K562 (cell line): ENCODE measurements around the gene RPL3. TPM values are rescaled to one million over a fixed set of nuclear protein-coding genes. Genes with fewer than 3 reads are reported as not detected.

Experiments
- ARID1B ChIP-seq: fragments of 450-650 bp; IDR thresholded peaks from 2 replicates; pipeline ENCODE4 v1.6.1; 2016; ENCODE audit warnings: antibody characterized with exemption, mild to moderate bottlenecking, inconsistent platforms
- MBD2 ChIP-seq: sonication (generic); IDR thresholded peaks from 2 replicates; pipeline ENCODE4 v1.6.1; 2016; ENCODE audit warnings: low read depth, borderline replicate concordance
- MYNN ChIP-seq, 2 experiments: sonication (generic); formaldehyde crosslinking in 1 of 2; IDR thresholded peaks; 2 replicates each; pipeline versions ENCODE4 v1.5.0 to v1.6.1; 2016 to 2020; ENCODE audit warnings: antibody characterized with exemption in 1 of 2, missing genetic modification reagents in 1 of 2
- NCOR1 ChIP-seq: fragments of 450-650 bp; IDR thresholded peaks from 2 replicates; pipeline ENCODE4 v1.6.1; 2016; ENCODE audit warnings: mild to moderate bottlenecking, moderate library complexity
- NR4A1 ChIP-seq, 2 experiments: fragments of 250-450 bp in 1 of 2; fragments of 450-650 bp in 1 of 2; sonication (Bioruptor Pico) in 1 of 2; IDR thresholded peaks; 2 replicates each; pipeline versions ENCODE4 v1.4.0 to v1.6.1; 2016 to 2020; ENCODE audit warnings: mild to moderate bottlenecking in 2 of 2, missing compliant biosample characterization in 1 of 2, missing genetic modification characterization in 1 of 2, moderate library complexity in 1 of 2
- PHF21A ChIP-seq: fragments of 450-650 bp; IDR thresholded peaks from 2 replicates; pipeline ENCODE4 v1.6.1; 2017; ENCODE audit warnings: low read depth, borderline replicate concordance
- PPARD ChIP-seq: fragments of 250-450 bp; sonication (Bioruptor Pico); IDR thresholded peaks from 2 replicates; pipeline ENCODE4 v1.8.0; 2022; ENCODE audit warnings: inconsistent platforms, mild to moderate bottlenecking, moderate library complexity
- SMARCA5 ChIP-seq: fragments of 450-650 bp; IDR thresholded peaks from 2 replicates; pipeline ENCODE4 v1.6.1; 2016
- SRF ChIP-seq, 2 experiments: fragments of 250-450, 450-650 bp in 1 of 2; sonication (Bioruptor Pico) in 1 of 2; sonication (generic) in 1 of 2; formaldehyde crosslinking; IDR thresholded peaks; 2 replicates each; pipeline versions ENCODE4 v1.5.0 to v1.5.1; 2020 to 2022; ENCODE audit warnings: mild to moderate bottlenecking in 1 of 2, missing genetic modification reagents in 1 of 2
- SRSF1 ChIP-seq: fragments of 200-400 bp; formaldehyde crosslinking; IDR thresholded peaks from 2 replicates; pipeline ENCODE4 v1.6.1; 2017; ENCODE audit warnings: mild to moderate bottlenecking, low read depth, low read length, moderate library complexity
- TARDBP ChIP-seq: fragments of 450-650 bp; IDR thresholded peaks from 2 replicates; pipeline ENCODE4 v1.6.1; 2016
- ZNF121 ChIP-seq: sonication (generic); formaldehyde crosslinking; conservative IDR thresholded peaks from 2 replicates; pipeline ENCODE4 v1.8.0; 2022; ENCODE audit warnings: missing genetic modification reagents
- ZNF212 ChIP-seq: fragments of 450-650 bp; formaldehyde crosslinking; IDR thresholded peaks from 2 replicates; pipeline ENCODE4 v1.4.0; 2020; ENCODE audit warnings: mild to moderate bottlenecking
- polyA plus RNA-seq, 8 experiments: library from polyadenylated mRNA; depleted of rRNA in 4 of 8; stranded (reverse) in 5 of 8; unstranded in 3 of 8; fragments of >200 nt; fragmentation: Nextera tagmentation in 2 of 8; fragmentation: Illumina TruSeq in 1 of 8; extraction: Ambion mirVana in 2 of 8; extraction: Trizol in 1 of 8; gene quantifications; 2 replicates each; pipeline versions ENCODE4 v1.2.1 to v1.2.3, GENCODE V29; 2011 to 2014; ENCODE audit warnings: inconsistent platforms in 1 of 8, missing spikeins in 1 of 8
- total RNA-seq, 7 experiments: library from RNA; depleted of rRNA in 6 of 7; stranded (reverse); fragments of >200 nt in 6 of 7; fragmentation: Illumina TruSeq in 2 of 7; extraction: Trizol in 2 of 7; gene quantifications; 2 replicates each; pipeline versions ENCODE4 v1.2.1 to v1.2.3, GENCODE V29; 2011 to 2021; ENCODE audit warnings: low replicate concordance in 1 of 7
- TF ChIP-seq, protein P1 (sequence below), 2 experiments: fragments of 450-650 bp; conservative IDR thresholded peaks; 2 replicates each; pipeline ENCODE4 v1.6.1; 2017; ENCODE audit warnings: mild to moderate bottlenecking in 2 of 2, moderate library complexity in 2 of 2
- TF ChIP-seq, protein P2 (sequence below): fragments of 450-650 bp; conservative IDR thresholded peaks from 2 replicates; pipeline ENCODE4 v1.6.1; 2016; ENCODE audit warnings: missing genetic modification characterization, low read depth, mild to moderate bottlenecking, missing compliant biosample characterization, moderate library complexity
- TF ChIP-seq, protein P3 (sequence below), 2 experiments: fragments of 450-650 bp; IDR thresholded peaks; 2 replicates each; pipeline ENCODE4 v1.6.1; 2016; ENCODE audit warnings: mild to moderate bottlenecking in 2 of 2, borderline replicate concordance in 1 of 2, low read depth in 1 of 2, moderate library complexity in 1 of 2

Gene RPL3
- total and polyA plus RNA-seq, 9 of the 15 experiments (the other 6 are each of a cell fraction or from before 2014, with no cell fraction given), result 1,624 to 4,066 (median 2,565) TPM

DNA sequence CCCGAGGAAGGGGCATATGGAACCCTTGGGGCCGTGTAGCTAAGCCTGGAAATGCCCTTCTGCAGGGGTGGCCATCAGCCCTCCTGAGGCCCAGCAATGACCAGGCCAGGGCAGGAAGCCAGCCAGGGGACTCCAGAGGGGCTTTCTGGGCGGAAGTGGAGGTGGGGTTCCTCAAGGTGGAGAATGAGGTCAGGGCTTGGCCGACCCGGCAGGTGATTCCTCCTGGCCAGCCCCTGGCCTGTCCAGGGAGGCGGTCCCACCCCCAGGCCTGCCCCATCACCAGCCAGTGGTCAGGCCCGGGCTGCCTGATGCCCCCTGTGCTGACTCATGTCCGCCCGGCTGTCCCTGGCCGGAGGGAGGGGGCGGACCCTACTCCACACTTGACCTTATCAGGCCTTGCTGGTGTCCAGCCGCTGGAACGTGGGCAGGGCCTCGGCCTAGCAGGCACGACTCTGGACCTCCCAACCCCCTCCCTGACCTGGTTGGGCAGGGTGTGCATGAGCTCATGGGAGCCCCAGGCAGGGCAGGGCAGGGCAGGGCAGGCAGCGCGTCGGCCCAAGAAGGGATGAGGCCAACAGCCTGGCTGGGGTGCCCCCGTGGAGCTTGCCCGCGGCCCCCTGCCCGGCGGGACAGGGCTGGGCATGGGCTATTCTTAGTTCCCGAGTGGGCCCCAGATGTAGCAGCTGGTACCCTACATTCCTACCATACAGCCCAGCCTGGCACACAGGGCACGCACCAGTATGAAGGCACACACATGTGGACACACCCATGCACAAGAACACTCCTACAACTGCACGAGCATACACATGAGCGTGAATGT lies 35.9 kb downstream of the RPL3 start (continued):
- TF ChIP-seq, protein P1, sequence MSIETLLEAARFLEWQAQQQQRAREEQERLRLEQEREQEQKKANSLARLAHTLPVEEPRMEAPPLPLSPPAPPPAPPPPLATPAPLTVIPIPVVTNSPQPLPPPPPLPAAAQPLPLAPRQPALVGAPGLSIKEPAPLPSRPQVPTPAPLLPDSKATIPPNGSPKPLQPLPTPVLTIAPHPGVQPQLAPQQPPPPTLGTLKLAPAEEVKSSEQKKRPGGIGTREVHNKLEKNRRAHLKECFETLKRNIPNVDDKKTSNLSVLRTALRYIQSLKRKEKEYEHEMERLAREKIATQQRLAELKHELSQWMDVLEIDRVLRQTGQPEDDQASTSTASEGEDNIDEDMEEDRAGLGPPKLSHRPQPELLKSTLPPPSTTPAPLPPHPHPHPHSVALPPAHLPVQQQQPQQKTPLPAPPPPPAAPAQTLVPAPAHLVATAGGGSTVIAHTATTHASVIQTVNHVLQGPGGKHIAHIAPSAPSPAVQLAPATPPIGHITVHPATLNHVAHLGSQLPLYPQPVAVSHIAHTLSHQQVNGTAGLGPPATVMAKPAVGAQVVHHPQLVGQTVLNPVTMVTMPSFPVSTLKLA (conservative IDR thresholded peaks at IDR 0.05), result peak; percentile 51 to 67; a peak in 3 of 4 replicates
- TF ChIP-seq PPARD (CRISPR knock-in tag) (no peak), ZNF121 (CRISPR knock-in tag) (no peak), MBD2 (peak; percentile 60; the same call in 1 of the 2 replicates), SMARCA5 (0 out of 2 replicates have a peak, but pooled peaks have one; percentile 12), ARID1B (peak; percentile 89), NCOR1 (peak; percentile 77), SRSF1 (no peak), MYNN (IDR thresholded peaks at IDR 0.05) (peak; percentile 96), MYNN (CRISPR knock-in tag; IDR thresholded peaks at IDR 0.05) (no peak), NR4A1 (CRISPR knock-in tag; IDR thresholded peaks at IDR 0.05) (0 out of 2 replicates have a peak, but pooled peaks have one; percentile 56), NR4A1 (tag; IDR thresholded peaks at IDR 0.05) (no peak), PHF21A (0 out of 2 replicates have a peak, but pooled peaks have one; percentile 14), SRF (CRISPR knock-in tag; IDR thresholded peaks at IDR 0.05) (peak in 1 of 2 experiments; percentile 98; a peak in 2 of 4 replicates), TARDBP (no peak), ZNF212 (CRISPR knock-in tag) (no peak)
- TF ChIP-seq, protein P2, sequence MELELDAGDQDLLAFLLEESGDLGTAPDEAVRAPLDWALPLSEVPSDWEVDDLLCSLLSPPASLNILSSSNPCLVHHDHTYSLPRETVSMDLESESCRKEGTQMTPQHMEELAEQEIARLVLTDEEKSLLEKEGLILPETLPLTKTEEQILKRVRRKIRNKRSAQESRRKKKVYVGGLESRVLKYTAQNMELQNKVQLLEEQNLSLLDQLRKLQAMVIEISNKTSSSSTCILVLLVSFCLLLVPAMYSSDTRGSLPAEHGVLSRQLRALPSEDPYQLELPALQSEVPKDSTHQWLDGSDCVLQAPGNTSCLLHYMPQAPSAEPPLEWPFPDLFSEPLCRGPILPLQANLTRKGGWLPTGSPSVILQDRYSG (tag), result peak; percentile 72
- TF ChIP-seq, protein P3, sequence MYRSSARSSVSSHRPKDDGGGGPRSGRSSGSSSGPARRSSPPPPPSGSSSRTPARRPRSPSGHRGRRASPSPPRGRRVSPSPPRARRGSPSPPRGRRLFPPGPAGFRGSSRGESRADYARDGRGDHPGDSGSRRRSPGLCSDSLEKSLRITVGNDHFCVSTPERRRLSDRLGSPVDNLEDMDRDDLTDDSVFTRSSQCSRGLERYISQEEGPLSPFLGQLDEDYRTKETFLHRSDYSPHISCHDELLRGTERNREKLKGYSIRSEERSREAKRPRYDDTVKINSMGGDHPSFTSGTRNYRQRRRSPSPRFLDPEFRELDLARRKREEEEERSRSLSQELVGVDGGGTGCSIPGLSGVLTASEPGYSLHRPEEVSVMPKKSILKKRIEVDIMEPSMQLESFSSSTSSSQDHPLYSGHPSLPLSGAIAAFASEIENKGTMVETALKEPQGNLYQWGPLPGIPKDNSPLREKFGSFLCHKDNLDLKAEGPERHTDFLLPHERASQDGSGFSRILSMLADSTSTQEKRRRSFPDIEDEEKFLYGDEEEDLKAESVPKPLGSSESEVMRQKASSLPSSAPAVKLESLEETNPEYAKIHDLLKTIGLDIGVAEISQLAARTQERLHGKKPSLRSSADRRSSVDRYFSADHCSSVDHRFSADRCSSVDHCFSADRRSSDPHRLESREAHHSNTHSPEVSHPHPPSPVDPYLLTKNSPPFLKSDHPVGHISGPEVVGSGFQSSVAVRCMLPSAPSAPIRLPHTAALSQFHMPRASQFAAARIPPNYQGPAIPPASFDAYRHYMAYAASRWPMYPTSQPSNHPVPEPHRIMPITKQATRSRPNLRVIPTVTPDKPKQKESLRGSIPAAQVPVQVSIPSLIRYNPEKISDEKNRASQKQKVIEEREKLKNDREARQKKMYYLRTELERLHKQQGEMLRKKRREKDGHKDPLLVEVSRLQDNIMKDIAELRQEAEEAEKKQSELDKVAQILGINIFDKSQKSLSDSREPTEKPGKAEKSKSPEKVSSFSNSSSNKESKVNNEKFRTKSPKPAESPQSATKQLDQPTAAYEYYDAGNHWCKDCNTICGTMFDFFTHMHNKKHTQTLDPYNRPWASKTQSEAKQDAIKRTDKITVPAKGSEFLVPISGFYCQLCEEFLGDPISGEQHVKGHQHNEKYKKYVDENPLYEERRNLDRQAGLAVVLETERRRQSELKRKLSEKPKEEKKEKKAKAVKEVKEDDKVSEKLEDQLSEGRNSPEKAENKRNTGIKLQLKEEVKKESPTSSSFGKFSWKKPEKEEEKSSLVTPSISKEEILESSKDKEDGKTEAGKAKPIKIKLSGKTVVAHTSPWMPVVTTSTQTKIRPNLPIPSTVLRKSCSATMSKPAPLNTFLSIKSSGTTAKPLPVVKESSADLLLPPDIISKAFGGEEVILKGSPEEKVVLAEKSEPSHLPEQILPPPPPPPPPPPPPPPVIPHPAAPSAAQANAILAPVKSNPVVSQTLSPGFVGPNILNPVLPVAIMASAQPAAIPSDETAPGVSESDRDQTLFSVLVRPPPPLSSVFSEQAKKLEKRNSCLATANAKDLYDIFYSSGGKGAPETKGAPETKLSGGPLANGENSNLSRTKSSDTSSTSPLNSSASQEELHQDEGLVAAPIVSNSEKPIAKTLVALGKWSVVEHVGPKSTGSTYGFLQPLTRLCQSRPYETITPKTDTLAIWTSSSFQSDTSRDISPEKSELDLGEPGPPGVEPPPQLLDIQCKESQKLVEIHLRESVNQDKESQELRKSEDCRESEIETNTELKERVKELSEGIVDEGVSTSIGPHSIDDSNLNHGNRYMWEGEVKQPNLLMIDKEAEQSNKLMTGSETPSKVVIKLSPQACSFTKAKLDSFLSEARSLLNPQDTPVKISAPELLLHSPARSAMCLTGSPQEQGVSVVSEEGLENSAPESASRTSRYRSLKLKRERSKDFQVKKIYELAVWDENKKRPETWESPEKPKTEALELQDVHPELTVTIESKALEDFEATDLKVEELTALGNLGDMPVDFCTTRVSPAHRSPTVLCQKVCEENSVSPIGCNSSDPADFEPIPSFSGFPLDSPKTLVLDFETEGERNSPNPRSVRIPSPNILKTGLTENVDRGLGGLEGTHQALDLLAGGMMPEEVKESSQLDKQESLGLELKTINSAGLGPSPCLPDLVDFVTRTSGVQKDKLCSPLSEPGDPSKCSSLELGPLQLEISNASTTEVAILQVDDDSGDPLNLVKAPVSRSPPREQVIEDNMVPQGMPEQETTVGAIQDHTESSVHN (IDR thresholded peaks at IDR 0.05; ENCODE audit: borderline replicate concordance in 1 of 2, low read depth in 1 of 2), result no peak
